HepG2 (cell line): ENCODE results near the gene RIMS3. TPM values are rescaled to one million over a fixed set of nuclear protein-coding genes. Genes with fewer than 3 reads are reported as not detected.

Experiments
- AFF4 ChIP-seq: sonication (generic); formaldehyde crosslinking; IDR thresholded peaks from 2 replicates; pipeline ENCODE4 v1.4.0; 2020; ENCODE audit warnings: missing genetic modification reagents
- AKNA ChIP-seq: sonication (generic); formaldehyde crosslinking; IDR thresholded peaks from 2 replicates; pipeline ENCODE4 v1.4.0; 2020; ENCODE audit warnings: missing genetic modification reagents, borderline replicate concordance
- DRAP1 ChIP-seq: IDR thresholded peaks from 2 replicates; pipeline ENCODE4 v1.6.1; 2016; ENCODE audit warnings: missing genetic modification reagents, missing compliant biosample characterization
- FOXJ3 ChIP-seq: sonication (generic); formaldehyde crosslinking; IDR thresholded peaks from 2 replicates; pipeline ENCODE4 v1.4.0; 2020; ENCODE audit warnings: missing genetic modification reagents, mild to moderate bottlenecking, borderline replicate concordance
- MEIS2 ChIP-seq: sonication (generic); formaldehyde crosslinking; IDR thresholded peaks from 2 replicates; pipeline ENCODE4 v1.9.0; 2021; ENCODE audit warnings: mild to moderate bottlenecking, missing genetic modification reagents
- PHB2 ChIP-seq: fragments of 450-650 bp; IDR thresholded peaks from 2 replicates; pipeline ENCODE4 v1.6.1; 2018; ENCODE audit not compliant: partially characterized antibody
- PRPF4 ChIP-seq: fragments of 200-400 bp; formaldehyde crosslinking; IDR thresholded peaks from 2 replicates; pipeline ENCODE4 v1.6.1; 2016; ENCODE audit warnings: low read length, low read depth; ENCODE audit not compliant: poor library complexity, severe bottlenecking
- U2AF2 ChIP-seq: fragments of 200-400 bp; formaldehyde crosslinking; IDR thresholded peaks from 2 replicates; pipeline ENCODE4 v1.6.1; 2017; ENCODE audit warnings: low read depth, mild to moderate bottlenecking, low read length
- ZFP90 ChIP-seq: sonication (generic); formaldehyde crosslinking; IDR thresholded peaks from 2 replicates; pipeline ENCODE4 v1.8.0; 2022; ENCODE audit warnings: missing genetic modification reagents, mild to moderate bottlenecking, inconsistent platforms, borderline replicate concordance
- ZNF337 ChIP-seq: sonication (generic); formaldehyde crosslinking; IDR thresholded peaks from 2 replicates; pipeline ENCODE4 v1.5.1; 2020; ENCODE audit warnings: missing genetic modification reagents, low read depth, mild to moderate bottlenecking, borderline replicate concordance
- ZNF564 ChIP-seq: sonication (generic); formaldehyde crosslinking; IDR thresholded peaks from 2 replicates; pipeline ENCODE4 v1.8.1; 2023; ENCODE audit warnings: mild to moderate bottlenecking, missing genetic modification reagents
- ZNF567 ChIP-seq: sonication (generic); formaldehyde crosslinking; IDR thresholded peaks from 2 replicates; pipeline ENCODE4 v1.8.1; 2023; ENCODE audit warnings: mild to moderate bottlenecking, missing genetic modification reagents, borderline replicate concordance
- ZNF816 ChIP-seq: sonication (generic); formaldehyde crosslinking; IDR thresholded peaks from 2 replicates; pipeline ENCODE4 v1.8.0; 2022; ENCODE audit warnings: missing genetic modification reagents, mild to moderate bottlenecking, borderline replicate concordance
- polyA plus RNA-seq, 8 experiments: library from polyadenylated mRNA; depleted of rRNA in 3 of 8; stranded (reverse) in 7 of 8; unstranded in 1 of 8; fragments of >200 nt; fragmentation: Illumina TruSeq in 4 of 8; extraction: Trizol in 4 of 8; gene quantifications; 2 replicates each; pipeline versions ENCODE4 v1.2.1 to v1.2.3, GENCODE V29; 2011 to 2016; ENCODE audit warnings: low read depth in 4 of 8, missing spikeins in 1 of 8, mixed read lengths in 1 of 8; ENCODE audit not compliant: insufficient read depth in 1 of 8
- total RNA-seq, 5 experiments: library from RNA; depleted of rRNA; stranded (reverse); fragments of >200 nt; fragmentation: Illumina TruSeq; extraction: Trizol; gene quantifications; 2 replicates each; pipeline ENCODE4 v1.2.3, GENCODE V29; 2016; ENCODE audit warnings: low read depth in 1 of 5

RIMS3 gene
- total and polyA plus RNA-seq, 2 of the 13 experiments (the other 11 are each of a cell fraction or from before 2014, with no cell fraction given): 2.1 to 5.4 TPM

GRCh38 chr1:40691538-40692428 lies 26.3 kb upstream of the RIMS3 start, which contains the start of gene NFYC (continued):
- TF ChIP-seq AFF4 (CRISPR knock-in tag): no peak
- TF ChIP-seq ZFP90 (CRISPR knock-in tag): peak; percentile 26; the same call in 1 of the 2 replicates
- TF ChIP-seq ZNF564 (CRISPR knock-in tag): no peak
- peak; percentile 71 for TF ChIP-seq DRAP1
- peak; percentile 67 for TF ChIP-seq MEIS2 (CRISPR knock-in tag)
- peak; percentile 73; the same call in 1 of the 2 replicates for TF ChIP-seq ZNF337 (CRISPR knock-in tag)
- no peak for TF ChIP-seq AKNA (CRISPR knock-in tag)
- no peak for TF ChIP-seq PHB2
- no peak for TF ChIP-seq ZNF567
- TF ChIP-seq ZNF816: peak; percentile 74; the same call in 1 of the 2 replicates
- TF ChIP-seq PRPF4: no peak
- TF ChIP-seq U2AF2: no peak
- TF ChIP-seq FOXJ3 (CRISPR knock-in tag): 0 out of 2 replicates have a peak, but pooled peaks have one; percentile 50
